OCI-LY1 (cell line): Measurements from ENCODE around the gene AMBRA1.

Source experiments
- EZH2 ChIP-seq: fragments of 200-600 bp; sonication (generic), shearing (Covaris generic); IDR thresholded peaks from 2 replicates; pipeline ENCODE4 v1.8.0; 2017; ENCODE audit warnings: borderline replicate concordance, mixed run types, mild to moderate bottlenecking, antibody characterized with exemption, low read length, moderate library complexity, mixed read lengths
- TF ChIP-seq, protein P1 (sequence below): fragments of 200-600 bp; sonication (generic), shearing (Covaris generic); IDR thresholded peaks from 2 replicates; pipeline ENCODE4 v1.5.1; 2017; ENCODE audit warnings: mild to moderate bottlenecking, antibody characterized with exemption, low read length, moderate library complexity, mixed read lengths

- TF ChIP-seq, protein P1, sequence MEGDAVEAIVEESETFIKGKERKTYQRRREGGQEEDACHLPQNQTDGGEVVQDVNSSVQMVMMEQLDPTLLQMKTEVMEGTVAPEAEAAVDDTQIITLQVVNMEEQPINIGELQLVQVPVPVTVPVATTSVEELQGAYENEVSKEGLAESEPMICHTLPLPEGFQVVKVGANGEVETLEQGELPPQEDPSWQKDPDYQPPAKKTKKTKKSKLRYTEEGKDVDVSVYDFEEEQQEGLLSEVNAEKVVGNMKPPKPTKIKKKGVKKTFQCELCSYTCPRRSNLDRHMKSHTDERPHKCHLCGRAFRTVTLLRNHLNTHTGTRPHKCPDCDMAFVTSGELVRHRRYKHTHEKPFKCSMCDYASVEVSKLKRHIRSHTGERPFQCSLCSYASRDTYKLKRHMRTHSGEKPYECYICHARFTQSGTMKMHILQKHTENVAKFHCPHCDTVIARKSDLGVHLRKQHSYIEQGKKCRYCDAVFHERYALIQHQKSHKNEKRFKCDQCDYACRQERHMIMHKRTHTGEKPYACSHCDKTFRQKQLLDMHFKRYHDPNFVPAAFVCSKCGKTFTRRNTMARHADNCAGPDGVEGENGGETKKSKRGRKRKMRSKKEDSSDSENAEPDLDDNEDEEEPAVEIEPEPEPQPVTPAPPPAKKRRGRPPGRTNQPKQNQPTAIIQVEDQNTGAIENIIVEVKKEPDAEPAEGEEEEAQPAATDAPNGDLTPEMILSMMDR, result no peak
- no peak for TF ChIP-seq EZH2
Measured at GRCh38 chr11:46417711-46418110, 176.1 kb downstream of the AMBRA1 start.
